GF-D8 (cell line): ENCODE data around the gene CLEC16A.
"Not testable (repeated sequence)": the region's sequence is repeated elsewhere in the genome, so short reads cannot be mapped to it uniquely, and the experiment has no call there.

Experiments used
- DNase-seq: peaks from one replicate; lab custom pipeline; 2025; lab: John Stamatoyannopoulos, UW

The CLEC16A gene

GRCh38 chr16:10926094-10926493 lies 18.3 kb upstream of the CLEC16A start:
- no peak for DNase-seq

DNA sequence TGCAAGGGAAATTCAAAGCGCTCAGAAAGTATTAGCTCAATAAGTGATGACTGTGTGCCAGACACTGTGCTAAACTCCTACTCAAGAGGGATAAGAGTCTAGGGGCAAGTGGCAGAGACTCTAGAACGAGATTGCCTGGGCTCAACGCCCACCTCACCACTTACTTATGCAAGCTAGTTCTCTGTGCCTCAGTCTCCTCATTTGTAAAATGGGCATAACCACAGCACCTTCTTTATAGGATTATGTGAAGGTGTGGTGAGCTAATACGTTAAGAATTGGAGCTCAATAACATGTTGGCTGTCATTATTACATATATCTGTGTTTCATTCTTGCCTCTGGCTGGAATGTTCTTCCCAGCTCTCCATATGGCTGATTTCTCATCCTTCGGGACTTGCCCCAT lies 17.5 kb upstream of the CLEC16A start:
- no peak for DNase-seq

- DNase-seq, result no peak
Measured at GRCh38 chr16:10927497-10928112, 16.8 kb upstream of the CLEC16A start.

GRCh38 chr16:10929097-10929496 lies 15.3 kb upstream of the CLEC16A start:
- DNase-seq, result not testable (repeated sequence)

GRCh38 chr16:10929853-10930754 lies 14.3 kb upstream of the CLEC16A start:
- DNase-seq, result no peak

DNA sequence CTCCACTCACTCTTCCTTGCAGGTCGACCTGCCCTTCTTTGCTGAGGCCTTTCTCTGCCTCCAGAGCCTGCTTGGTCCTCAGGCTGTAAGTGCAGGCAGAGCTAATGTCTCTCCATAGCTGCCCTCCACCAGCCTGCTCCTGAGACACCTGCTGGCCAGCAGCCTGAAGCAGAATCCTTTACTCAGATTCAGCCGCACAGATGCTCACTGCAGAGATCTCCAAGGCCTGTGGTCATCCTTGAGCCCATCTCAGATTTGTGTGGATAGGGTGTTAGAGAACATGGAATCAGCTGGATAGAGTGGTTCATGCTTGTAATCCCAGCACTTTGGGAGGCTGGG lies 13.6 kb upstream of the CLEC16A start:
- no peak for DNase-seq

DNA sequence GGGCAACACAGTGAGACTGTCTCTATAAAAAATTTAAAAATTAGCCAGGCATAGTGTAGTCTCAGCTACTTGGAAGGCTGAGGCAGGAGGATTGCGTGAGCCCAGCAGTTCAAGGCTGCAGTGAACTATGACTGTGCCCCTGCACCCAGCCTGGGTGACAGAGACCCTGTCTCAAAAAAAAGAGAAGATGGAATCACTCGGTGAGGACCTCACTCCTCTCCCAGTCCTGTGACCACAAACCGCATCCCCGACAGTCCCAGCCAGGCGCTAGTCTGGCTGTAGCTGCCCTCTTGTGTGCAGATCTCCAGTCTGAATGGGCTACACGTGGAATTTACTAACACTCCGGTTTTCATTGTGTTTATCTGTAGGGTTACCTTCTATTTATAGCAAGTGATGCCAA lies 13.2 kb upstream of the CLEC16A start:
- no peak for DNase-seq

GRCh38 chr16:10931977-10932632 lies 12.3 kb upstream of the CLEC16A start:
- DNase-seq, result no peak

- DNase-seq, result peak; percentile 16
Measured at GRCh38 chr16:10932959-10933710, 11.2 kb upstream of the CLEC16A start.

- DNase-seq, result no peak
Measured at GRCh38 chr16:10933865-10934264, 10.5 kb upstream of the CLEC16A start.

DNA sequence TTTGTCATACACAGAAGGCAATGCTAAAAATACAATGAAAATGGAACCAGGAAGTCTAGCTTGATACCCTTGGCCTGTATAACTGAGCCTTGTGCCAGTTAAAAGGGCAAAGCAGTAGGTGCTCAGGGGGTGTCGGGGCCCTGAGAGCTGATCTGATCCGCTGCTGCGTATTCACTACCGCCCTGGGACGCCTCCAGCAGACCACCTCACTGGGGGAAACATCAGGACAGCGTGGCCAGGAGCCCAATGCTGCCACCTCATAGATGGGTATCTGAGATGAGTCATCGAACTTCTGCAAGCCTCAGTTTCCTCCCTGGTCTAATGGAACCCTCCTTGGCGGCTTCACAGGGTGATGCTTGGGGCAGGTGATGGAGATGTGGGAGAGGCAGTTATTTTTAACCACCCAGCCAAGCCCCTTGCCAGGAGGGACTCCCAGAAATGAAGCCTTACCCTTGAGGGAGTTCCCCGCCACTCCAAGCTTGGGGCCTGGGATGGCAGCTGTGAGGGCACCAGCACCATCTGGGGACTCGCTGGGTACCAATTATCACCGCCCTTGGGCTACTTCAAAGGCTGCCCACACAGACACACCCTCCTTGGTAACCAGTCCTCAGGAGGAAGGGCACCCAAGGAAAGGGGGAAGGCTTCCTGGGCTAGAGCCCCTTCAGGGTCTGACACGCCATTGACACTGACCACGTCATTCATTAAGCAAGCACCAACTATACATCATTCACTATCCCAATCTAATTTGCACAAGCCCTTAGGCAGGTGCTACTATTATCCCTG lies 9.8 kb upstream of the CLEC16A start:
- DNase-seq, result no peak

GRCh38 chr16:10935226-10935915 lies 9.0 kb upstream of the CLEC16A start:
- no peak for DNase-seq

- no peak for DNase-seq
Measured at GRCh38 chr16:10936272-10936984, 7.9 kb upstream of the CLEC16A start.

DNA sequence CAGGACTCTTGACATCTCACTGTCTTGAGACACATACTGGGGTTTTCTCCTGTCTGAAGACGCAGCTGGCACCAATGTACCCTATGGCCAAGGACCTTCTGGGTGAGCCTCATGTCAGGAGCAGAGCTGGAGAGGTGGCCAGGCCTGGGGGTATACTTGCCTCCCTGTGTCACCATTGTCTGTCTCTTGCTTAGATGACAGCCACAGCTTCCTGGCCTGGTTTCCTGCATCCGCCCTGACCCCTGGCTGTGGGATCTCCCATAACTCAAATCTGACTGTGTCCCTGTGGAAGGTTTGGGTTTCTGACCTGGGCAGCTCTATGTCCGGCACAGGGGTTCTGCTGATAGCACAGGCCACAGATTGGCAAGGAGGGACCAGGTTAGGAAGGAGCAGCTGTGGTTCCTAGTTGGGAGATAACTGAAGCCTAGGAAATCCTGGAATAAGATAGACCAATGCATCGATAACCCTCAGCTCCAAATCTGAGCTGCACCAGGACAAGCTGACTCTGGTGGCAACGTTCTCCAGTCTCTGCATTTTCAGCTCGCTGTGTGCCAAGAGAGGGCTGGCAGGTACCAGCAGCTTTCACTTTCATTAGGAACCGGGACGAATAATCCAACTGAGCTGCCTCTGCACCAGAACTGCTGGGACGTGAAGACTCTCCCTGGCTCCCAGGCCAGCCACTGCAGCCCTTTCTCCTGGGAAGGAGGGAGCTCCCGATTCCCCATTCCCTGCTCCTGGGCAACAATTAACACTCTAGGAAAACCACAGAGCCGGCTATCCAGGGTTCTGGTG lies 7.1 kb upstream of the CLEC16A start:
- no peak for DNase-seq

DNA sequence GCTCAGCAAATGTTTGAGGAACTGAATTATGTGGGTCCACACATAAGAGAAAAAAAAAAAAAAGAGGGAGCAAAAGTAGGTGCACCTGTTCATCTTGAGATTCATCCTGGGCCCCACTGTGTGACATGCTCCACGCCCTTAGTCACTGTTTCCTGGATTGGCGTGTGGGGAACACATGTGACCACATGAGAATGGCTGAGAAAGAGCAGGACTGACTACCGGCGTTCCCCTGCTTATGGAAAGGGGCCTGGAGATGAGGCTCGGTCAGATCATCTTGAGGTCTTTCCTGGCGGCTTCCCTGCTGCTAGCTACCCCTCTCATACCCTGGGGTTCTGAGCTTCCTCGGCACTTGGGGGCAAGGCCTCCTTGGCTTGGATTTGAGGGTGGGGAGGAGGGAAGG lies 6.0 kb upstream of the CLEC16A start:
- DNase-seq, result no peak

GRCh38 chr16:10938796-10939648 lies 5.3 kb upstream of the CLEC16A start:
- DNase-seq, result no peak

DNA sequence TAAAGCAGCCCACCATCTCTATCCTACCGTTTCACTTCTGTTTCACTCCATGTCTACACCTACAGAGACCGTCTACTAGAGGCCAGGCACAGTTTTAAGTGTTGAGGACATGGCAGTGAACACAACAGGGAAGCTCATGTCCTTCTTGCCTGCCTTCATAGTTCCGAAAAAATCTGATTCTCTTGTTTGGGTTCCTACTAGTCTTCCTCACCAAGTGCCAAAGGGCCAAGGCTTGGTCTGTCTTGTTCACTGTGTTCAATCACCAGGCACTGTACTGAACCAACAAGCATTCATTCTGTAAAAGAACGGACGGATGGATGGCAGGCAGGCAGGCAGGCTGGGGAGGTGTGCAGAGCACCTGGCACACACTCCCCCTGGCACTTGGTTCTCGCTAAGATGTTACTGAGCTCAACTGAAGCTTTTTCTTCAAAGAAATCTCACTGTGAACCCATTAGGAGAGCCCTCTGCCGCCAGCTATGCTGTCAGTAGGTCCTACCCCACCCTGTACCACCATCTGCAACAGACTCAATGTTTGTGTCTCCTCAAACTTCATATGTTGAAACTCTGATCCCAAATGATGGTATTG lies 4.6 kb upstream of the CLEC16A start:
- no peak for DNase-seq

GRCh38 chr16:10940501-10941079 lies 3.8 kb upstream of the CLEC16A start:
- no peak for DNase-seq
